Fibroblast of skin of scalp (primary cell): Measurements from ENCODE around the gene MTA2.

Experiments used
- DNase-seq: peaks from one replicate; pipeline ENCODE4 v3.0.0-alpha.2; 2013

Gene MTA2

GRCh38 chr11:62545437-62546243 lies 56.0 kb downstream of the MTA2 start:
- DNase-seq: peak; percentile 97

- no peak for DNase-seq
Measured at GRCh38 chr11:62544581-62545436, 56.9 kb downstream of the MTA2 start.

- no peak for DNase-seq
Measured at GRCh38 chr11:62543680-62544444, 57.8 kb downstream of the MTA2 start.
